Gastroesophageal sphincter (tissue), 4 donors: Measurements from ENCODE around the gene RBBP4. TPM values are rescaled to one million over a fixed set of nuclear protein-coding genes. Genes with fewer than 3 reads are reported as not detected.

Experiments
- ATAC-seq: fragments of 150-250 bp; one replicate; pipeline ENCODE4 v1.9.1; 2016; ENCODE audit warnings: mild to moderate bottlenecking, moderate library complexity
- H3K27ac ChIP-seq, 4 donors: fragments of 200-600 bp; sonication (generic) in 3 of 4; 1 replicate in 3 of 4; 2 replicates in 1 of 4; pipeline ENCODE4 v1.5.1; 2016 to 2019
- H3K27me3 ChIP-seq: fragments of 200-600 bp; sonication (generic); one replicate; pipeline ENCODE4 v1.5.1; 2019
- H3K36me3 ChIP-seq, 2 donors: fragments of 200-600 bp; sonication (generic); one replicate each; pipeline ENCODE4 v1.5.1; 2019; ENCODE audit warnings: control low read depth in 1 of 2
- H3K4me1 ChIP-seq, 3 donors: fragments of 200-600 bp; sonication (generic); 1 replicate in 2 of 3; 2 replicates in 1 of 3; pipeline ENCODE4 v1.5.1; 2016 to 2019; ENCODE audit warnings: control low read depth in 2 of 3
- H3K4me3 ChIP-seq, 2 donors: fragments of 200-600 bp; sonication (generic); one replicate each; pipeline ENCODE4 v1.5.1; 2019; ENCODE audit warnings: mild to moderate bottlenecking in 1 of 2, moderate library complexity in 1 of 2
- H3K9me3 ChIP-seq, 3 donors: fragments of 200-600 bp; sonication (generic); one replicate each; pipeline ENCODE4 v1.5.1; 2017 to 2019; ENCODE audit warnings: control low read depth in 2 of 3
- EP300 ChIP-seq: sonication (generic); formaldehyde crosslinking; IDR thresholded peaks from one replicate; pipeline ENCODE4 v1.6.1; 2017; ENCODE audit warnings: antibody characterized with exemption, mild to moderate bottlenecking
- POLR2A ChIP-seq, 2 donors: fragments of 450-650 bp; IDR thresholded peaks; one replicate each; pipeline ENCODE4 v1.6.1; 2017; ENCODE audit warnings: antibody characterized with exemption in 2 of 2, mild to moderate bottlenecking in 2 of 2, moderate library complexity in 1 of 2
- POLR2AphosphoS5 ChIP-seq: sonication (generic); formaldehyde crosslinking; IDR thresholded peaks from one replicate; pipeline ENCODE4 v1.6.1; 2017; ENCODE audit warnings: antibody characterized with exemption
- WGBS, 2 donors: methylation state at CpG; one replicate each; pipeline ENCODE4 v1.1.5; 2018; ENCODE audit warnings: low coverage in 1 of 2; 5-methylcytosine and 5-hydroxymethylcytosine counted together
- total RNA-seq, 4 donors: library from RNA; depleted of rRNA; stranded (reverse); fragments of >200 nt; gene quantifications; one replicate each; pipeline ENCODE4 v1.1.0, GENCODE V29; 2016
- TF ChIP-seq, protein P1 (sequence below), 4 experiments: fragments of 200-600 bp in 2 of 4; fragments of 450-650 bp in 2 of 4; sonication (generic) in 1 of 4; IDR thresholded peaks; one replicate each; pipeline ENCODE4 v1.5.1; 2017 to 2019; ENCODE audit warnings: antibody characterized with exemption in 4 of 4, mild to moderate bottlenecking in 2 of 4, moderate library complexity in 2 of 4

The RBBP4 gene
- total RNA-seq, 4 donors from 2014 or later = 87.4 to 111 (median 100) TPM

- Histone ChIP-seq H3K27ac (peak overlapping the region; percentile 49 to 81 (median 71)), H3K36me3 (peaks cover 0 to 69% of the 10 kb centered on the region in 2 donors)
These were observed 32.4 kb downstream of the RBBP4 start for GRCh38 chr1:32683397-32683796.

GRCh38 chr1:32684167-32684811 lies 33.3 kb downstream of the RBBP4 start:
- peaks cover 0 to 63% of the 10 kb centered on the region in 2 donors for H3K36me3 ChIP-seq

More at GRCh38 chr1:32683397-32683796, 32.4 kb downstream of the RBBP4 start:
- no peak for ATAC-seq
- TF ChIP-seq, protein P1, sequence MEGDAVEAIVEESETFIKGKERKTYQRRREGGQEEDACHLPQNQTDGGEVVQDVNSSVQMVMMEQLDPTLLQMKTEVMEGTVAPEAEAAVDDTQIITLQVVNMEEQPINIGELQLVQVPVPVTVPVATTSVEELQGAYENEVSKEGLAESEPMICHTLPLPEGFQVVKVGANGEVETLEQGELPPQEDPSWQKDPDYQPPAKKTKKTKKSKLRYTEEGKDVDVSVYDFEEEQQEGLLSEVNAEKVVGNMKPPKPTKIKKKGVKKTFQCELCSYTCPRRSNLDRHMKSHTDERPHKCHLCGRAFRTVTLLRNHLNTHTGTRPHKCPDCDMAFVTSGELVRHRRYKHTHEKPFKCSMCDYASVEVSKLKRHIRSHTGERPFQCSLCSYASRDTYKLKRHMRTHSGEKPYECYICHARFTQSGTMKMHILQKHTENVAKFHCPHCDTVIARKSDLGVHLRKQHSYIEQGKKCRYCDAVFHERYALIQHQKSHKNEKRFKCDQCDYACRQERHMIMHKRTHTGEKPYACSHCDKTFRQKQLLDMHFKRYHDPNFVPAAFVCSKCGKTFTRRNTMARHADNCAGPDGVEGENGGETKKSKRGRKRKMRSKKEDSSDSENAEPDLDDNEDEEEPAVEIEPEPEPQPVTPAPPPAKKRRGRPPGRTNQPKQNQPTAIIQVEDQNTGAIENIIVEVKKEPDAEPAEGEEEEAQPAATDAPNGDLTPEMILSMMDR (IDR thresholded peaks at IDR 0.05) = no peak
- no peak for TF ChIP-seq POLR2A (IDR thresholded peaks at IDR 0.05)
- TF ChIP-seq POLR2AphosphoS5 = no peak
- TF ChIP-seq EP300 = no peak
- 74 to 76% methylated on average over 3 of the region's 3 CpGs for WGBS, 2 donors
- no peak overlapping the region for H3K4me3 ChIP-seq
- no peaks in the 10 kb centered on the region for H3K27me3 ChIP-seq
- no peaks in the 10 kb centered on the region for H3K9me3 ChIP-seq
- peaks cover 11 to 92% (median 36%) of the 10 kb centered on the region in 3 donors for H3K4me1 ChIP-seq

DNA sequence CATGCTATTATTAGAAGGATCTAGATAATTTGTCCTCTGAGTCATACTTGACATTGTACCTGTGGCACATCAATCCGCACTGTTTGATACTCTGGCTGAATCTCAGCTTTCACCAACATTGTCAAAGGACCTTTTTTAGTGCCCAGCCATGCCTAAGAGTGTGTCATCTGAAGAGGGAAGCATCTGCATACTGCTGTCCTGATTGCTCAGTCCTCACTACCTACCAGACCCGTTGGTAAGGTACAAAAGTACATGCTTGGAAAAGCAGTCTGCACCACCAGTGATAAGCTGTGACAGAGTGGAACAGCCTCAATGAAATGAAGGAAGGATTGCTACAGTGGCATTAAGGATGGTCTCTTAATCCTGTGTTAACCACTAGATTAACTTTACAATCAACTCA lies 34.5 kb downstream of the RBBP4 start:
- Histone ChIP-seq H3K4me3 (no peak overlapping the region), H3K4me1 (peaks cover 11 to 98% (median 35%) of the 10 kb centered on the region in 3 donors), H3K27ac (peak overlapping the region; percentile 49 to 81 (median 71)), H3K9me3 (no peaks in the 10 kb centered on the region), H3K27me3 (no peaks in the 10 kb centered on the region), H3K36me3 (peaks cover 0 to 56% of the 10 kb centered on the region in 2 donors)
- TF ChIP-seq, protein P1 (IDR thresholded peaks at IDR 0.05) = no peak
- TF ChIP-seq POLR2AphosphoS5 (no peak), POLR2A (IDR thresholded peaks at IDR 0.05) (no peak), EP300 (no peak)
- 49 to 72% methylated on average over 2 of the region's 2 CpGs for WGBS, 2 donors
- ATAC-seq = no peak

More at GRCh38 chr1:32684167-32684811, 33.3 kb downstream of the RBBP4 start:
- TF ChIP-seq POLR2AphosphoS5 = peak; percentile 52
- TF ChIP-seq, protein P1 (IDR thresholded peaks at IDR 0.05) = no peak
- Histone ChIP-seq H3K4me3 (no peak overlapping the region), H3K9me3 (no peaks in the 10 kb centered on the region), H3K27ac (peak overlapping the region; percentile 49 to 81 (median 71)), H3K27me3 (no peaks in the 10 kb centered on the region), H3K4me1 (peaks cover 11 to 95% (median 36%) of the 10 kb centered on the region in 3 donors)
- ATAC-seq = peak; percentile 46
- WGBS, 2 donors = 10 to 18% methylated on average over 2 of the region's 2 CpGs

GRCh38 chr1:32686387-32686786 lies 35.4 kb downstream of the RBBP4 start:
- peaks cover 0 to 56% of the 10 kb centered on the region in 2 donors for H3K36me3 ChIP-seq
- H3K4me1 ChIP-seq = peaks cover 11 to 98% (median 26%) of the 10 kb centered on the region in 3 donors
- H3K27me3 ChIP-seq = no peaks in the 10 kb centered on the region
- H3K27ac ChIP-seq = peak overlapping the region; percentile 16 to 81 (median 71)
- H3K4me3 ChIP-seq = no peak overlapping the region
- no peaks in the 10 kb centered on the region for H3K9me3 ChIP-seq
- ATAC-seq = no peak
- WGBS, 2 donors = 94 to 100% methylated on average over 2 of the region's 2 CpGs
- TF ChIP-seq POLR2A (IDR thresholded peaks at IDR 0.05) = no peak
- no peak for TF ChIP-seq POLR2AphosphoS5
- TF ChIP-seq, protein P1 (IDR thresholded peaks at IDR 0.05) = no peak
- TF ChIP-seq EP300 = no peak
